Vagina (tissue), 2 donors: ENCODE measurements around the gene SERPINB4.

Experiments used
- CTCF ChIP-seq, 3 experiments: fragments of 450-650 bp in 2 of 3; fragments of 200-600 bp in 1 of 3; sonication (generic) in 1 of 3; IDR thresholded peaks; one replicate each; pipeline ENCODE4 v1.5.1; 2017 to 2019; ENCODE audit warnings: antibody characterized with exemption in 3 of 3, mild to moderate bottlenecking in 2 of 3, moderate library complexity in 2 of 3
- POLR2A ChIP-seq, 2 donors: fragments of 450-650 bp; IDR thresholded peaks; one replicate each; pipeline ENCODE4 v1.6.1; 2017; ENCODE audit warnings: antibody characterized with exemption in 2 of 2, mild to moderate bottlenecking in 2 of 2, moderate library complexity in 2 of 2

DNA sequence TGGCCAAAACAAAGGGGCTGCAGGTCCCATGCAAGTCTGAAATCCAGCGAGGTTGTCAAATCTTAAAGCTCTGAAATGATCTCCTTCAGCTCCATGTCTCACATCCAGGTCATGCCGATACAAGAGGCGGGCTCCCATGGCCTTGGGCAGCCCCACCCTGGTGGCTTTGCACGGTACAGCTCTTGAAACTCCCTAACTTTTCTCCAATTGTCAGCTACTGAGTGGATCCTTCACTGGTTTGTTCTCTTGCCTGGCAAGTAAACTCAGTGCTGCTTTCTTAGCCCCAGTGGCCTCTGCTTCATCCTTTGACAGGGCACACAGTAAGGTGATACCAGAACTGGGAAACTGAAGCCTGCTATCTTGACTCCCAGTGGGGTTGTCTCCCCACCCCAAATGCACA lies 30.6 kb downstream of the SERPINB4 start:
- TF ChIP-seq POLR2A (IDR thresholded peaks at IDR 0.05) (no peak), CTCF (IDR thresholded peaks at IDR 0.05) (no peak)
